ENCODE measurements around the gene TSHR.

- TF ChIP-seq CTCF (IDR thresholded peaks at IDR 0.05) (no peak), POLR2A (IDR thresholded peaks at IDR 0.05) (no peak)
Measured at GRCh38 chr14:81055971-81056370, 100.5 kb downstream of the TSHR start.

All from Peyer's patch (tissue), 4 donors.